GM12891 (cell line): ENCODE results near the gene PITPNC1.

ENCODE experiments used
- POLR2A ChIP-seq: IDR thresholded peaks from 2 replicates; pipeline ENCODE4 v1.6.1; 2011; ENCODE audit warnings: low read depth, low read length, control low read depth
- POLR2AphosphoS5 ChIP-seq: IDR thresholded peaks from 2 replicates; pipeline ENCODE4 v1.6.1; 2011; ENCODE audit warnings: low read depth, low read length, control low read depth
- SPI1 ChIP-seq: IDR thresholded peaks from 2 replicates; pipeline ENCODE4 v1.6.1; 2011; ENCODE audit warnings: low read depth, low read length, control low read depth
- TAF1 ChIP-seq: IDR thresholded peaks from 2 replicates; pipeline ENCODE4 v1.6.1; 2011; ENCODE audit warnings: low read depth, low read length, control low read depth

DNA sequence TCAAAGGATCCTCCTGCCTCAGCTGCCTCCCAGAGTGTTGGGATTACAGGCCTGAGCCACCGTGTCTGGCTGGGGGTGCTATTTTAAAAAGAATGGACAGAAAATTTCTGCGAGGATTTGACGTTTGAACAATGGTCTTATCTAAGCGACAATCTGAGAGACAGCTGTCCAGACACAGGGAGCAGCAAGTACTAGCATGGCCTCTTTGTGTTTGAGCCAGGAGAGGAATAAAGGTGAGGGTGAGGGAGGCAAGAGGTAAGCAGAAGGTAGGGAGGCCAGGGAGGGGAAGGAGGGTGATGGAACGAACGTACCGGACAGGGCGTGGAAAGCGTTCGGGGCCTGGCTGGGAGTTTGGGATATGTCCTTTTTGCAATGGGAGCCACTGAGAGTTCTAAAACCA lies 59.2 kb downstream of the PITPNC1 start:
- TF ChIP-seq POLR2A, result no peak
- no peak for TF ChIP-seq TAF1
- no peak for TF ChIP-seq SPI1
- no peak for TF ChIP-seq POLR2AphosphoS5
